ENCODE results near the gene DVL3. TPM values are rescaled to one million over a fixed set of nuclear protein-coding genes. Genes with fewer than 3 reads are reported as not detected.
"Not testable (repeated sequence)": the region's sequence is repeated elsewhere in the genome, so short reads cannot be mapped to it uniquely, and the experiment has no call there.

DVL3 gene
- 10 to 100 TPM; 52.3 to 60.3 TPM for total RNA-seq

- ATAC-seq (peak; percentile 93 to 97), DNase-seq (ENCODE audit: low spot score) (peak; percentile 81)
- Mint-ChIP-seq H3K36me3 (no peaks in the 10 kb centered on the region), H3K27ac (peak within 1 kb of the TSS; percentile 77 to 87), H3K27me3 (no peaks in the 10 kb centered on the region), H3K4me3 (peak within 1 kb of the TSS; percentile 97), H3K9me3 (no peaks in the 10 kb centered on the region), H3K4me1 (ENCODE audit: low read depth in 2 of 2) (peaks cover 22 to 23% of the 10 kb centered on the region in 2 donors)
These were observed at the start of gene DVL3 for GRCh38 chr3:184154885-184155643. DVL3 (plus strand) TSS chr3:184155377; CDS start chr3:184155636, 259 bp downstream.

- Mint-ChIP-seq H3K27me3 (peaks cover 8 to 19% of the 10 kb centered on the region in 2 donors), H3K9me3 (no peaks in the 10 kb centered on the region), H3K4me1 (ENCODE audit: low read depth in 2 of 2) (no peaks in the 10 kb centered on the region), H3K4me3 (no peak overlapping the region), H3K36me3 (no peaks in the 10 kb centered on the region), H3K27ac (no peak overlapping the region)
- ATAC-seq: no peak
- DNase-seq (ENCODE audit: low spot score): no peak
These were observed 44.9 kb upstream of the DVL3 start for GRCh38 chr3:184110316-184110725.

- ATAC-seq (no peak), DNase-seq (ENCODE audit: low spot score) (no peak)
- no peak overlapping the region for H3K27ac Mint-ChIP-seq
- no peak overlapping the region for H3K4me3 Mint-ChIP-seq
- H3K4me1 Mint-ChIP-seq (ENCODE audit: low read depth in 2 of 2): no peaks in the 10 kb centered on the region
- H3K9me3 Mint-ChIP-seq: no peaks in the 10 kb centered on the region
- no peaks in the 10 kb centered on the region for H3K36me3 Mint-ChIP-seq
- H3K27me3 Mint-ChIP-seq: peaks cover 14 to 32% of the 10 kb centered on the region in 2 donors
These were observed 39.2 kb upstream of the DVL3 start for GRCh38 chr3:184116017-184116416.

GRCh38 chr3:184117636-184118035 lies 37.5 kb upstream of the DVL3 start:
- Mint-ChIP-seq H3K27ac (no peak overlapping the region), H3K36me3 (no peaks in the 10 kb centered on the region), H3K9me3 (no peaks in the 10 kb centered on the region), H3K27me3 (peaks cover 15 to 36% of the 10 kb centered on the region in 2 donors), H3K4me3 (no peak overlapping the region), H3K4me1 (ENCODE audit: low read depth in 2 of 2) (no peaks in the 10 kb centered on the region)
- DNase-seq (ENCODE audit: low spot score): no peak
- ATAC-seq: no peak

- DNase-seq (ENCODE audit: low spot score); ATAC-seq; H3K27ac Mint-ChIP-seq; H3K36me3 Mint-ChIP-seq; H3K9me3 Mint-ChIP-seq; H3K4me1 Mint-ChIP-seq (ENCODE audit: low read depth in 2 of 2); H3K4me3 Mint-ChIP-seq: not testable (repeated sequence)
- peaks cover 13 to 32% of the 10 kb centered on the region in 2 donors for H3K27me3 Mint-ChIP-seq
These were observed 34.1 kb upstream of the DVL3 start for GRCh38 chr3:184121031-184121430.

- no peak overlapping the region for H3K4me3 Mint-ChIP-seq
- ATAC-seq: no peak
- DNase-seq (ENCODE audit: low spot score): no peak
- H3K27ac Mint-ChIP-seq: no peak overlapping the region
- H3K9me3 Mint-ChIP-seq: no peaks in the 10 kb centered on the region
- peaks cover 3 to 7% of the 10 kb centered on the region in 2 donors for H3K27me3 Mint-ChIP-seq
- H3K36me3 Mint-ChIP-seq: no peaks in the 10 kb centered on the region
- H3K4me1 Mint-ChIP-seq (ENCODE audit: low read depth in 2 of 2): no peaks in the 10 kb centered on the region
These were observed 29.2 kb upstream of the DVL3 start for GRCh38 chr3:184126006-184126405.

- Mint-ChIP-seq H3K9me3 (no peaks in the 10 kb centered on the region), H3K4me3 (no peak overlapping the region), H3K4me1 (ENCODE audit: low read depth in 2 of 2) (peaks cover 3 to 5% of the 10 kb centered on the region in 2 donors), H3K27ac (no peak overlapping the region), H3K36me3 (no peaks in the 10 kb centered on the region), H3K27me3 (no peaks in the 10 kb centered on the region)
- no peak for ATAC-seq
- no peak for DNase-seq (ENCODE audit: low spot score)
These were observed 26.2 kb upstream of the DVL3 start for GRCh38 chr3:184129012-184129411.

DNA sequence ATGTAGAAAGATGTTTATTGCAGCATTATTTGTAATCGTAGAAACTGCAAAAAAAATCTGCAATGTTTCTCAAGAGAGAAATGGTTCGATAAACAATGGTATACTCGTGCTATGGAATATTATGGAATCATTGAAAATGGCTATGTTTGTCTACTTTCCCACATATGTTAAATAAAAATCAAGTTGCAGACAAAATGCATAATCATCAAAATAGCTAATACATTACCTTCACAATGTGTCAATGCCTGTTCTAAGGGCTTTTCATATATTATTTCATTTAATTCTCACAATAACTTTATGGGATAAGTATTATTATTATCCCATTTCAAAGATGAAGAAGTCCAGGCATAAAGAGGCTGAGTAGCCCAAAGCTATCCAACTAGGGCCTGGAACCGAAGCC lies 22.2 kb upstream of the DVL3 start:
- no peaks in the 10 kb centered on the region for H3K9me3 Mint-ChIP-seq
- H3K36me3 Mint-ChIP-seq: no peaks in the 10 kb centered on the region
- H3K27me3 Mint-ChIP-seq: no peaks in the 10 kb centered on the region
- no peak overlapping the region for H3K27ac Mint-ChIP-seq
- ATAC-seq (no peak), DNase-seq (ENCODE audit: low spot score) (no peak)
- peaks cover 32 to 33% of the 10 kb centered on the region in 2 donors for H3K4me1 Mint-ChIP-seq (ENCODE audit: low read depth in 2 of 2)
- H3K4me3 Mint-ChIP-seq: no peak overlapping the region

DNA sequence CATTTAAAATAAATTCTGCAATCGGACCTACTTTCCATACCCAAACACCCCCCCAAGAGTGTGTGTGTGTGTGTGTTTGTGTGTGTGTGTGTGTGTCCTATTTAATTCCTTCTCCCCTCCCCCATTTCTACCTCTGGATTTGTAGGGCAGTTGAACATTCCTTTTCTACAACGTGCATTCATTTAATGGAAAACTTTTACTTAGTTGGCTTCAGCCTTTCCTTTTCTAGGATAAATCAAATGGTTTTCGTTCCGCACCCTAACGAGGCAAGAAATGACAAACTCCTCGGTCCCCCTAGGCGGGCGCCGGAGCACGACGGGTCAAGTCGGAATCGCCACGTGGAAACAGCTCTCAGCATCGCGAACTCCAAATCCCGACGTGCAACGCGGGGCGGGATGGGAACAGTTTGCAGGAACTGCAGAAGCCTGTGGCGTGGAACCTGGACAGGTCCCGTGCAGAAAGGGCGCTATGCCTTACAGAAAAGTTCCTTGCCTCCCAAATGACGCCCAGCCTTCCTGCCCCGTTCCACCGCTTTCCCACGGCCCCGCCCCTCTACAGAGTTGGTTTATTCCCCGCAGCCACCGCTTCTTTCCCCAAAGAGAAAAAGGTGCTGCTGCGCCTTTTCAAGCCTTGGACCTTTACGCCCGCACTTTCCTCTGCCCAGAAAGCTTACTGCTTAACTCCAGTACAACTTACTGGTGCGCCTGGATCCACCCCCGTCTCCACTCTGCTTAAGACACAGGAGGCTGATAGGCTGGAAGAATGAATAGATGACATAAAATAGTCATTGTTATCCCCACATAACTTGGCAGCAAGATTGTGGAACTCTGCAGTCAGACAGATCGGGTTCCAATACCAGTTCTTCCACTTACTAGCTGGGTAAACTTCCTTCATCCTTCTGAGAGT lies 21.1 kb upstream of the DVL3 start:
- DNase-seq (ENCODE audit: low spot score): no peak
- H3K4me3 Mint-ChIP-seq: peak overlapping the region; percentile 90
- ATAC-seq: peak in 1 of 2 donors; percentile 35
- H3K4me1 Mint-ChIP-seq (ENCODE audit: low read depth in 2 of 2): peaks cover 33 to 34% of the 10 kb centered on the region in 2 donors
- no peaks in the 10 kb centered on the region for H3K36me3 Mint-ChIP-seq
- no peaks in the 10 kb centered on the region for H3K9me3 Mint-ChIP-seq
- no peaks in the 10 kb centered on the region for H3K27me3 Mint-ChIP-seq
- peak overlapping the region; percentile 82 to 98 for H3K27ac Mint-ChIP-seq

DNA sequence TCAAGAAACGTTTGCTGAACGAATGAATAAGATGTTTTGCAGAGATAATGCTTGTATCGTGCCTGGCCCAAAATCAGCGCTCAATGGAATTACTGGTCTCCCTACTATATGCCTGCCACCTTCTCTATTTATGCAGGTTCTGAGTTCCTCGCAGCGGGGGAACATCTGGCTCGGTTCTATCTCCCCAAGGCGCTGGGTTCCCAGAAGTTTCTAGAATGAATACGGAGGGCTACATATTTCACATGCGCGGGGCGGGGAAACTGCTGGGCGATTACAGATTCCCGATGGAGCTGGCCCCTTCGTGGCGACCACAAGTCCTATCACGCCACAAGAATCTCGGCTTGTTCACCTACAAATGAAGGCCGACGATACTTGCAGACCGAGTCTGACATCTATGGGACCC lies 20.4 kb upstream of the DVL3 start:
- Mint-ChIP-seq H3K4me3 (peak overlapping the region; percentile 90), H3K27ac (peak overlapping the region; percentile 82 to 98)

GRCh38 chr3:184135149-184135910 lies 19.8 kb upstream of the DVL3 start, which contains the start of gene EIF2B5:
EIF2B5 (plus strand) TSS chr3:184135358; CDS start chr3:184135386, 28 bp downstream.
- H3K36me3 Mint-ChIP-seq: no peaks in the 10 kb centered on the region

More for the DNA sequence above, 20.4 kb upstream of the DVL3 start:
- no peaks in the 10 kb centered on the region for H3K36me3 Mint-ChIP-seq
- peaks cover 33 to 34% of the 10 kb centered on the region in 2 donors for H3K4me1 Mint-ChIP-seq (ENCODE audit: low read depth in 2 of 2)
- no peaks in the 10 kb centered on the region for H3K27me3 Mint-ChIP-seq
- H3K9me3 Mint-ChIP-seq: no peaks in the 10 kb centered on the region
- ATAC-seq (peak; percentile 14 to 18), DNase-seq (ENCODE audit: low spot score) (no peak)

DNA sequence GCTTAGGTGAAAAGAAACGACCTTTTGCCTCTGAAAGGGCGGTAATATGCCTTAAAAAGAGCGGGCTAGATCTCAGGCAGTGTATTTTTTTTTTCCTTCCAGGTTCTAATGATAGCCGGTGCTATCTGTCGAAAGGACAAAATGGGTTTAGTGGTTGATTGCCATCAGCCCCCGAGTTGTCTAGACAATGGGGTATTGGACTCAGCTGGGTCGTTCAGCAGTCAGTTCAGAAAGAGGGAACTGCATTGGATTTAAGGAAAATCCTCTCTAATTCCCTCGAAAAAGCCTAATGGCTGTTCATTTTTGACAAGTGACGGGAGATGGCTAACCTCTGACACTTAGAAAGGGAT lies 19.3 kb upstream of the DVL3 start:
- DNase-seq (ENCODE audit: low spot score): no peak
- ATAC-seq: no peak
- peak overlapping the region; percentile 82 to 98 for H3K27ac Mint-ChIP-seq
- H3K27me3 Mint-ChIP-seq: no peaks in the 10 kb centered on the region
- peak overlapping the region; percentile 90 for H3K4me3 Mint-ChIP-seq
- H3K9me3 Mint-ChIP-seq: no peaks in the 10 kb centered on the region
- H3K4me1 Mint-ChIP-seq (ENCODE audit: low read depth in 2 of 2): peaks cover 33 to 34% of the 10 kb centered on the region in 2 donors
- H3K36me3 Mint-ChIP-seq: no peaks in the 10 kb centered on the region

More at GRCh38 chr3:184135149-184135910, 19.8 kb upstream of the DVL3 start, which contains the start of gene EIF2B5:
- Mint-ChIP-seq H3K4me1 (ENCODE audit: low read depth in 2 of 2) (peaks cover 33 to 34% of the 10 kb centered on the region in 2 donors), H3K27me3 (no peaks in the 10 kb centered on the region), H3K4me3 (peak within 1 kb of the TSS; percentile 90), H3K27ac (peak within 1 kb of the TSS; percentile 82 to 98), H3K9me3 (no peaks in the 10 kb centered on the region)
- DNase-seq (ENCODE audit: low spot score): peak; percentile 92
- ATAC-seq: peak; percentile 96 to 97

- Mint-ChIP-seq H3K36me3 (peaks cover 8% of the 10 kb centered on the region), H3K9me3 (no peaks in the 10 kb centered on the region), H3K4me1 (ENCODE audit: low read depth in 2 of 2) (peaks cover 25 to 30% of the 10 kb centered on the region in 2 donors), H3K27ac (no peak overlapping the region), H3K27me3 (no peaks in the 10 kb centered on the region), H3K4me3 (no peak overlapping the region)
- DNase-seq (ENCODE audit: low spot score): no peak
- no peak for ATAC-seq
These were observed 14.7 kb upstream of the DVL3 start for GRCh38 chr3:184140436-184140835.
